HG02943 (cell line): Measurements from ENCODE around the gene PRKAR1A.

Experiments
- ATAC-seq: cut with Tn5 transposase; IDR thresholded peaks from one replicate; pipeline ENCODE4 v1.9.1; 2021; ENCODE audit warnings: mild to moderate bottlenecking, low read depth, moderate library complexity; ENCODE audit not compliant: unreplicated experiment

PRKAR1A gene

GRCh38 chr17:68539548-68540467, 27.6 kb downstream of the PRKAR1A start:
- no peak for ATAC-seq

GRCh38 chr17:68540981-68541380, 28.8 kb downstream of the PRKAR1A start:
- no peak for ATAC-seq

GRCh38 chr17:68541816-68542215, 29.6 kb downstream of the PRKAR1A start:
- ATAC-seq, result no peak

- no peak for ATAC-seq
Observed at GRCh38 chr17:68542698-68543463, 30.7 kb downstream of the PRKAR1A start.

GRCh38 chr17:68544111-68544915, 32.1 kb downstream of the PRKAR1A start:
- no peak for ATAC-seq

GRCh38 chr17:68556551-68556950, 44.3 kb downstream of the PRKAR1A start:
- ATAC-seq, result no peak

GRCh38 chr17:68559316-68559715, 47.1 kb downstream of the PRKAR1A start:
- ATAC-seq, result no peak

GRCh38 chr17:68560966-68561720, 48.9 kb downstream of the PRKAR1A start:
- no peak for ATAC-seq

GRCh38 chr17:68562736-68563135, 50.5 kb downstream of the PRKAR1A start:
- no peak for ATAC-seq

- ATAC-seq, result no peak
Observed at GRCh38 chr17:68564415-68565111, 52.3 kb downstream of the PRKAR1A start.

GRCh38 chr17:68565661-68566441, 53.6 kb downstream of the PRKAR1A start:
- no peak for ATAC-seq

GRCh38 chr17:68566442-68566738, 54.2 kb downstream of the PRKAR1A start:
- no peak for ATAC-seq

- ATAC-seq, result no peak
Observed at GRCh38 chr17:68567035-68567434, 54.8 kb downstream of the PRKAR1A start.

- ATAC-seq, result no peak
Observed at GRCh38 chr17:68567581-68567980, 55.4 kb downstream of the PRKAR1A start.

GRCh38 chr17:68568581-68568980, 56.4 kb downstream of the PRKAR1A start:
- no peak for ATAC-seq

- ATAC-seq, result no peak
Observed at GRCh38 chr17:68569346-68569745, 57.1 kb downstream of the PRKAR1A start.

- ATAC-seq, result no peak
Observed at GRCh38 chr17:68570526-68570925, 58.3 kb downstream of the PRKAR1A start.

GRCh38 chr17:68572138-68572842, 60.1 kb downstream of the PRKAR1A start:
- ATAC-seq, result no peak
